NCI-H2171 treated with DMSO at 0.1 percent for 48 hours (cell line): Measurements from ENCODE around the gene KDM6B.
A peak's percentile ranks its signal among the peaks of the same experiment; 100 is the strongest.

Source experiments
- DNase-seq: peaks from one replicate; lab custom pipeline; 2025; lab: John Stamatoyannopoulos, UW

Gene KDM6B

DNA sequence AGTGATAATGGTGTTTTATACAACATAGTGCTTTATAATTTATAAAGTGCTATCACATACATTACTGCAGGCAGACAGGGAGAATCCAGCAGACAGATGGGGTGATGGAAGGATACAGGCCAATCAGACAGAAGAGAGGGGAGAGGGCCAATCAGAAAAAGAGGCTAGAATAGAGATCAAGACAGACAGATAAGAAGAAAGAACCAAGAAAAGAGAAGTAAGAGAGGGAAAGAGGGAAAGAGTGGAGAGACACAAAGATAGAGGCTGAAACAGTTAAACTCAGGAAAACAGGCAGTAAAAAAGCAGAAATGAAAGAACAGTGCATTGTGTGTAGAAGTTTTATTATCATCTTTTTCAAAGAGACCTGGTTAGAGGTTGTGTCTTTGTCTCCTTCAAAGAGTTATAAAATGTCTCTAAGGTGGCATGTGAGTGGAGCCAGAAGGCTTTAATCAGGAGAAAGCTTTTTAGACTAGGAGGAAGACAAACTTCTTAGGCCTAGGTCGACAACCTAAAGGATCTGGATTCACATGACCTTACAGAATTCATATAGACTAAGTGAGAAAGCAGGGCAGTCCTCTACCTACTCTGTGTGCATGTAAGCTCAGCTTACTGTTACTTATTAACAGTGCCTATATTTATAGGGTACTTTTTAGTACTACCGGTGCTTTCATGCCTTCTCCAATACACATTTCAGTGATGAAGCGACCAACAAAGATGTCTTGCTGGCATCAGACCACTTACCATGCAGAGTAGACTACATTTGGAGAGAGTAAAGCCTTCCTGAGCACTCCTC is 46.3 kb downstream of the KDM6B start:
- peak; percentile 48 for DNase-seq

DNA sequence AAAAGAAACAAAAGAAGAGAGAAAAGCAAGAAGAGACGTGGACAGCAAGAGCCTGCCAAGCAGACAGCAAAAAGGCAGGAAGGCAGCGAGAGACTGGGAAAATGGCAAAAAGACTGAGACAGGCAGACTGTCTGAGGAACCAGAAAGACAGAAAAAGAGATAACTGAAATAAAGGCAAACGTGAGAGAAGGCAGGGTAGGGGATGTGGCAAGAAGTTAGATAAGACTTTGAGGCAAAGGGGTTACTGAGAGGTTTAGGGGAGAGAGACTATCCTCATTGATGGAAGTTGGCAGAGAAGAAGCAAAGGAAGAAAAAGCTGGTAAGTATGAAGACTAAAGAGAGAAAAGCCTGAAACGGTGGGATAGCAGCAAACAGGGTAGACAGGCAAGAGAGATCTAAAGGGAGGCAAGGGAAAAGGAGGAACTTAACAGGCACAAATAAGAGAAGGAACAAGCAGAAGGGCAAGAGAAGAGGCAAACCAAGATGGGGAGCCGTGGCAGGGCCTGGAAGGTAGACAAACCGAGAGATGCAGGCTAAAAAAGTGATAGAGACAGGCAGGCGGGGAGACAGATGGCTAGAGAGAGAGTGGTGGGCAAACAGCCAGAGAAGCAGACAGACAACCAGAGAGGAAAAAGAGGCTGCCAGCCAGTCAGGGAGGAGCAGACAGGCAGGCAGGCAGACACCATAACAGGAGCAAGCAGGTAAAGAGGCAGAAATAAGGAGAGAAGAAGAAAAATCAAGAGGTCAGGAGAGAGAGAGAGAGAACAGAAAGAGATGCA is 47.4 kb downstream of the KDM6B start:
- DNase-seq, result peak; percentile 98

- peak; percentile 92 for DNase-seq
Measured at GRCh38 chr17:7882068-7882467, 48.1 kb downstream of the KDM6B start.

GRCh38 chr17:7882629-7883028 is 48.6 kb downstream of the KDM6B start:
- peak; percentile 71 for DNase-seq
